Caco-2 (cell line): Measurements from ENCODE around the gene ST6GALNAC3. TPM values are rescaled to one million over a fixed set of nuclear protein-coding genes. Genes with fewer than 3 reads are reported as not detected.

ENCODE experiments used
- BruUV-seq: library from RNA; stranded (reverse); fragments of 400-500 nt; replicated peaks from 2 replicates; lab custom pipeline; 2021; lab: Mats Ljungman, UMichigan
- CTCF ChIA-PET: fragments of 300-600 bp; sonication (Branson Sonifier 250); formaldehyde crosslinking; loops from one replicate; lab custom pipeline; 2022; ENCODE audit warnings: antibody characterized with exemption; lab: Charles Lee
- POLR2A ChIA-PET: fragments of 300-600 bp; sonication (Branson Sonifier 250); formaldehyde crosslinking; loops from one replicate; lab custom pipeline; 2022; ENCODE audit warnings: antibody characterized with exemption; lab: Charles Lee
- DNase-seq, 2 experiments: peaks; one replicate each; pipeline versions ENCODE4 v3.0.0 to v3.0.0-alpha.2; 2020 to 2022
- H3K27me3 ChIP-seq: replicated peaks from 2 replicates; pipeline ENCODE4 v1.6.0; 2011; ENCODE audit warnings: low read length; ENCODE audit not compliant: control insufficient read depth, insufficient read depth
- H3K36me3 ChIP-seq: 2 replicates; pipeline ENCODE4 v1.5.1; 2011; ENCODE audit warnings: low read length; ENCODE audit not compliant: control insufficient read depth, insufficient read depth
- H3K4me1 ChIP-seq: fragments of 250-450 bp; sonication (Bioruptor Pico); 2 replicates; pipeline ENCODE4 v1.5.1; 2020; ENCODE audit warnings: mild to moderate bottlenecking
- H3K4me3 ChIP-seq: 2 replicates; pipeline ENCODE4 v1.5.1; 2011; ENCODE audit warnings: low read depth, mild to moderate bottlenecking, control low read depth, low read length
- H3K9me3 ChIP-seq: fragments of 250-450 bp; sonication (Bioruptor Pico); 2 replicates; pipeline ENCODE4 v1.5.1; 2020; ENCODE audit warnings: mild to moderate bottlenecking, moderate library complexity
- H3K27ac Mint-ChIP-seq: one replicate; pipeline ENCODE4 v1.8.0; 2022; ENCODE audit warnings: mixed read lengths; ENCODE audit not compliant: unreplicated experiment
- H3K27me3 Mint-ChIP-seq: one replicate; pipeline ENCODE4 v1.8.0; 2022; ENCODE audit warnings: mixed read lengths; ENCODE audit not compliant: insufficient read depth, unreplicated experiment
- H3K36me3 Mint-ChIP-seq: one replicate; pipeline ENCODE4 v1.8.0; 2022; ENCODE audit warnings: mild to moderate bottlenecking, mixed read lengths; ENCODE audit not compliant: insufficient read depth, unreplicated experiment
- H3K4me1 Mint-ChIP-seq: one replicate; pipeline ENCODE4 v1.8.0; 2022; ENCODE audit warnings: low read depth, mixed read lengths; ENCODE audit not compliant: unreplicated experiment
- H3K4me3 Mint-ChIP-seq: one replicate; pipeline ENCODE4 v1.8.0; 2022; ENCODE audit warnings: mild to moderate bottlenecking, moderate library complexity, mixed read lengths; ENCODE audit not compliant: unreplicated experiment
- H3K9me3 Mint-ChIP-seq: one replicate; pipeline ENCODE4 v1.8.0; 2022; ENCODE audit warnings: mixed read lengths; ENCODE audit not compliant: unreplicated experiment
- CTCF ChIP-seq, 2 experiments: fragments of 200-600 bp in 1 of 2; IDR thresholded peaks; 1 replicate in 1 of 2; 2 replicates in 1 of 2; pipeline versions ENCODE4 v1.5.1 to v1.8.0; 2011 to 2022; ENCODE audit warnings: antibody characterized with exemption in 1 of 2, control low read depth in 1 of 2, inconsistent platforms in 1 of 2, low read depth in 1 of 2, low read length in 1 of 2, mild to moderate bottlenecking in 1 of 2, moderate library complexity in 1 of 2; ENCODE audit not compliant: insufficient read depth in 1 of 2, severe bottlenecking in 1 of 2, unreplicated experiment in 1 of 2
- intact Hi-C: fragments of 100-400 bp; cut with micrococcal nuclease; formaldehyde crosslinking; loops from one replicate; pipeline ENCODE4 v1.10.0; 2022; ENCODE audit not compliant: unreplicated experiment
- total RNA-seq: library from RNA; stranded (reverse); gene quantifications from 2 replicates; pipeline ENCODE4 v1.2.3, GENCODE V29; 2022

ST6GALNAC3 gene
- total RNA-seq, 1 experiment from 2014 or later: 16.0 TPM

DNA sequence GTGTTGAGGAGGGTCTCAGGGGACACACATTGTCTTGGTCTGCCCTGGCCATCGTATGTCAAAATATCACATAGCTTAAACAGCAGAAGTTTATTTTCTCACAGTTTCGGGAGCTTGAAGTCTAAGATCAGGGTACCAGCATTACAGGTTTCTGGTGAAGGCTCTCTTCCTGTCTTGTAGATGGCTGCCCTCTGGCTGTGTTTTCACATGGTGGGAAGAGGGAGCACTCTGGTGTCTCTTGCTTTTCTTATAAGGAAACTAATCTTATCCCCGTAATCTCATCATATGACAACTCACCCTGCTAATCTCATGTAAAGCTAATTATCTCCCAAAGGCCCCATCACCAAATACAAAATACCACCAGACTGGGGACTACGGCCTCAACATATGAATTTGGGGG, 545.8 kb downstream of the ST6GALNAC3 start:
- Histone ChIP-seq H3K9me3 (no peaks in the 10 kb centered on the region), H3K27me3 (no peaks in the 10 kb centered on the region), H3K4me3 (no peak overlapping the region), H3K36me3 (no peaks in the 10 kb centered on the region), H3K4me1 (no peaks in the 10 kb centered on the region)
- H3K36me3 Mint-ChIP-seq: no peaks in the 10 kb centered on the region
- no peaks in the 10 kb centered on the region for H3K27me3 Mint-ChIP-seq
- H3K27ac Mint-ChIP-seq: no peak overlapping the region
- BruUV-seq: no TSS peak
- intact Hi-C loops: no loop called here
- H3K4me1 Mint-ChIP-seq: no peaks in the 10 kb centered on the region
- no peak overlapping the region for H3K4me3 Mint-ChIP-seq
- no peak for DNase-seq
- TF ChIP-seq CTCF (IDR thresholded peaks at IDR 0.05; ENCODE audit: insufficient read depth in 1 of 2, low read depth in 1 of 2, low read length in 1 of 2, severe bottlenecking in 1 of 2, unreplicated experiment in 1 of 2): no peak
- POLR2A ChIA-PET: no interaction called here
- no peaks in the 10 kb centered on the region for H3K9me3 Mint-ChIP-seq
- CTCF ChIA-PET: no interaction called here

GRCh38 chr1:76622774-76623528, 548.4 kb downstream of the ST6GALNAC3 start:
- TF ChIP-seq CTCF (IDR thresholded peaks at IDR 0.05; ENCODE audit: insufficient read depth in 1 of 2, low read depth in 1 of 2, low read length in 1 of 2, severe bottlenecking in 1 of 2, unreplicated experiment in 1 of 2): no peak
- intact Hi-C loops: no loop called here
- Histone ChIP-seq H3K9me3 (no peaks in the 10 kb centered on the region), H3K27me3 (no peaks in the 10 kb centered on the region), H3K4me3 (no peak overlapping the region), H3K4me1 (no peaks in the 10 kb centered on the region), H3K36me3 (no peaks in the 10 kb centered on the region)
- ChIA-PET POLR2A (no interaction called here), CTCF (no interaction called here)
- Mint-ChIP-seq H3K36me3 (no peaks in the 10 kb centered on the region), H3K27me3 (no peaks in the 10 kb centered on the region), H3K4me3 (no peak overlapping the region), H3K4me1 (no peaks in the 10 kb centered on the region), H3K27ac (no peak overlapping the region), H3K9me3 (no peaks in the 10 kb centered on the region)
- BruUV-seq: no TSS peak
- no peak for DNase-seq

- Histone ChIP-seq H3K36me3 (no peaks in the 10 kb centered on the region), H3K4me1 (no peaks in the 10 kb centered on the region), H3K27me3 (no peaks in the 10 kb centered on the region), H3K9me3 (no peaks in the 10 kb centered on the region), H3K4me3 (no peak overlapping the region)
- H3K9me3 Mint-ChIP-seq: no peaks in the 10 kb centered on the region
- H3K27me3 Mint-ChIP-seq: no peaks in the 10 kb centered on the region
- intact Hi-C loops: no loop called here
- ChIA-PET CTCF (no interaction called here), POLR2A (no interaction called here)
- H3K27ac Mint-ChIP-seq: no peak overlapping the region
- no TSS peak for BruUV-seq
- TF ChIP-seq CTCF (IDR thresholded peaks at IDR 0.05; ENCODE audit: insufficient read depth in 1 of 2, low read depth in 1 of 2, low read length in 1 of 2, severe bottlenecking in 1 of 2, unreplicated experiment in 1 of 2): no peak
- no peaks in the 10 kb centered on the region for H3K36me3 Mint-ChIP-seq
- no peak for DNase-seq
- H3K4me3 Mint-ChIP-seq: no peak overlapping the region
- no peaks in the 10 kb centered on the region for H3K4me1 Mint-ChIP-seq
Measured at GRCh38 chr1:76625886-76626678, 551.5 kb downstream of the ST6GALNAC3 start.
